Glutamatergic neuron (in vitro differentiated cells): ENCODE results near the gene CLSTN2. TPM values are rescaled to one million over a fixed set of nuclear protein-coding genes. Genes with fewer than 3 reads are reported as not detected.
A peak's percentile ranks its signal among the peaks of the same experiment; 100 is the strongest.

Experiments used
- DNase-seq: peaks from one replicate; pipeline ENCODE4 v3.0.0; 2022
- H3K27ac Mint-ChIP-seq: one replicate; pipeline ENCODE4 v1.8.0; 2020; ENCODE audit warnings: mild to moderate bottlenecking, mixed read lengths, inconsistent platforms; ENCODE audit not compliant: unreplicated experiment
- H3K27me3 Mint-ChIP-seq: one replicate; pipeline ENCODE4 v1.8.0; 2020; ENCODE audit warnings: mild to moderate bottlenecking, moderate library complexity, mixed read lengths, inconsistent platforms; ENCODE audit not compliant: unreplicated experiment
- H3K36me3 Mint-ChIP-seq: one replicate; pipeline ENCODE4 v1.8.0; 2020; ENCODE audit warnings: mild to moderate bottlenecking, mixed read lengths, inconsistent platforms; ENCODE audit not compliant: unreplicated experiment
- H3K4me1 Mint-ChIP-seq: one replicate; pipeline ENCODE4 v1.8.0; 2020; ENCODE audit warnings: mild to moderate bottlenecking, low read depth, mixed read lengths, inconsistent platforms; ENCODE audit not compliant: unreplicated experiment
- H3K4me3 Mint-ChIP-seq: one replicate; pipeline ENCODE4 v1.8.0; 2020; ENCODE audit warnings: mild to moderate bottlenecking, mixed read lengths, inconsistent platforms; ENCODE audit not compliant: unreplicated experiment
- H3K9me3 Mint-ChIP-seq: one replicate; pipeline ENCODE4 v1.8.0; 2020; ENCODE audit warnings: mild to moderate bottlenecking, moderate library complexity, mixed read lengths, inconsistent platforms; ENCODE audit not compliant: unreplicated experiment
- CTCF ChIP-seq: fragments of 200-600 bp; sonication (generic); IDR thresholded peaks from one replicate; pipeline ENCODE4 v1.5.0; 2021; ENCODE audit not compliant: partially characterized antibody, unreplicated experiment
- long read RNA-seq: library from polyadenylated mRNA; unstranded; transcript quantifications from one replicate; pipeline ENCODE4 v2.0.0, GENCODE V29; 2020; ENCODE audit not compliant: unreplicated experiment
- total RNA-seq: library from RNA; stranded (reverse); fragmentation: NEBNext Ultra II Directional; extraction: Animal tissue kit (Norgen Biotek cat#: 25700); gene quantifications from one replicate; pipeline ENCODE4 v1.2.1, GENCODE V29; 2021; ENCODE audit not compliant: unreplicated experiment

The CLSTN2 gene
- 3.1 TPM for total RNA-seq
- long read RNA-seq, partial matches to known transcripts, result 1 of 2 reads
- long read RNA-seq, other reads (novel, unspliced or antisense), result 1 of 2 reads

- no peak within 1 kb of the TSS for H3K27ac Mint-ChIP-seq
- H3K36me3 Mint-ChIP-seq, result no peaks in the 10 kb centered on the region
- peaks cover 3% of the 10 kb centered on the region for H3K9me3 Mint-ChIP-seq
- peak; percentile 89 for DNase-seq
- TF ChIP-seq CTCF, result no peak
- H3K27me3 Mint-ChIP-seq, result peaks cover 10% of the 10 kb centered on the region
- peak within 1 kb of the TSS; percentile 89 for H3K4me3 Mint-ChIP-seq
- peaks cover 7% of the 10 kb centered on the region for H3K4me1 Mint-ChIP-seq
These were observed at the start of gene CLSTN2 for GRCh38 chr3:139935016-139935865. Gene CLSTN2, plus strand, starts transcription at chr3:139935185.

GRCh38 chr3:139887431-139887830 lies 47.6 kb upstream of the CLSTN2 start:
- TF ChIP-seq CTCF, result no peak
- H3K27ac Mint-ChIP-seq, result no peak overlapping the region
- H3K27me3 Mint-ChIP-seq, result no peaks in the 10 kb centered on the region
- no peaks in the 10 kb centered on the region for H3K9me3 Mint-ChIP-seq
- peaks cover 5% of the 10 kb centered on the region for H3K36me3 Mint-ChIP-seq
- H3K4me1 Mint-ChIP-seq, result no peaks in the 10 kb centered on the region
- no peak overlapping the region for H3K4me3 Mint-ChIP-seq
- DNase-seq, result no peak

- H3K4me1 Mint-ChIP-seq, result no peaks in the 10 kb centered on the region
- peaks cover 2% of the 10 kb centered on the region for H3K36me3 Mint-ChIP-seq
- no peak overlapping the region for H3K4me3 Mint-ChIP-seq
- TF ChIP-seq CTCF, result no peak
- H3K27ac Mint-ChIP-seq, result no peak overlapping the region
- H3K9me3 Mint-ChIP-seq, result no peaks in the 10 kb centered on the region
- DNase-seq, result no peak
- H3K27me3 Mint-ChIP-seq, result no peaks in the 10 kb centered on the region
These were observed 46.3 kb upstream of the CLSTN2 start for GRCh38 chr3:139888561-139889140.

GRCh38 chr3:139893267-139893962 lies 41.6 kb upstream of the CLSTN2 start:
- Mint-ChIP-seq H3K27ac (no peak overlapping the region), H3K9me3 (no peaks in the 10 kb centered on the region), H3K36me3 (no peaks in the 10 kb centered on the region), H3K27me3 (no peaks in the 10 kb centered on the region), H3K4me3 (no peak overlapping the region), H3K4me1 (no peaks in the 10 kb centered on the region)
- DNase-seq, result no peak
- TF ChIP-seq CTCF, result no peak
